Measurements from ENCODE around the gene SPDEF. TPM values are rescaled to one million over a fixed set of nuclear protein-coding genes. Genes with fewer than 3 reads are reported as not detected.

SPDEF gene
- 0.15 TPM for total RNA-seq

DNA sequence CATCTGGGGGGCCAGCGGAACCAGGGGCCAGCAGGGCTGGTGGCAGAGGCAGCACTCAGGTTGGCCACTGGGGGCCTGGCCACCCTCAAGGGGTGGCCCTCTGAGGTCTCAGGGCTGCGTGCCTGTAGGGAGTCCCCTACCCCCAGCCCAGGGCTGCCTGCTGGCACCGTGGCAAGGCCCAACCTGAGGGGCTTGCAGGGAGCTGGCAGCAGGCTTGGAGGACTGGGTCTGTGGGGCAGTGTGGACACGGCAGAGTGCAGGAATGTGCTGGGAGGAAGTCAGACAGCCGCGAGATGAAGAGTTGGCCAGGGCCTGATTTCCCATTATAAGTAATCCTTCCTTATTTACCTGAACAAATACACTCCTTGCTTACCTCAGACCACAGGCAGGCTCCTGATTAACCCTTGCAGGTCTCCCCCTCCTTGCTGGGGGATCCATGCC, at the start of gene SPDEF:
Gene SPDEF (minus strand): TSS at position 299 of the 441 bp plus-strand sequence. CDS start 11,874 bp downstream, outside the sequence.
- ATAC-seq (peak; percentile 15), DNase-seq (ENCODE audit: low spot score) (no peak)

DNA sequence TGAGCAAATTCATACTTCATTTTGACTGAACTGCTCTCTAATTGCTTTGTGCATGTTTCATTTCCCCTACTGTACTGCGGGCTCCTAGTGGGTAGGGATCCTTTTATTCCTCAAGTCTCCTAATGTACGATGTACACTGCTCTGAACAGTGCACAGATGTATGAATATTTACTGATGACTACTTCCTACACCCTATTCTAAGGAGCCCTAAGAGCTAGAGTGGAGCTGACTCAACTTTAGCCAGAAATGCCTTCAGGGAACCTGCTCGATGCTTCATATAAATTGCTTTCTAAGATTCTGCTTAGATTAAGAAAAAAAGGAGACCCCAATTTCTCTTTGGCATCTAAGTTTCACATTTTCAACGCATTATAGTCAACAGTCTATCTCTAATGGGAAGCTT, 47.6 kb upstream of the SPDEF start:
- DNase-seq (ENCODE audit: low spot score): no peak
- no peak for ATAC-seq

DNA sequence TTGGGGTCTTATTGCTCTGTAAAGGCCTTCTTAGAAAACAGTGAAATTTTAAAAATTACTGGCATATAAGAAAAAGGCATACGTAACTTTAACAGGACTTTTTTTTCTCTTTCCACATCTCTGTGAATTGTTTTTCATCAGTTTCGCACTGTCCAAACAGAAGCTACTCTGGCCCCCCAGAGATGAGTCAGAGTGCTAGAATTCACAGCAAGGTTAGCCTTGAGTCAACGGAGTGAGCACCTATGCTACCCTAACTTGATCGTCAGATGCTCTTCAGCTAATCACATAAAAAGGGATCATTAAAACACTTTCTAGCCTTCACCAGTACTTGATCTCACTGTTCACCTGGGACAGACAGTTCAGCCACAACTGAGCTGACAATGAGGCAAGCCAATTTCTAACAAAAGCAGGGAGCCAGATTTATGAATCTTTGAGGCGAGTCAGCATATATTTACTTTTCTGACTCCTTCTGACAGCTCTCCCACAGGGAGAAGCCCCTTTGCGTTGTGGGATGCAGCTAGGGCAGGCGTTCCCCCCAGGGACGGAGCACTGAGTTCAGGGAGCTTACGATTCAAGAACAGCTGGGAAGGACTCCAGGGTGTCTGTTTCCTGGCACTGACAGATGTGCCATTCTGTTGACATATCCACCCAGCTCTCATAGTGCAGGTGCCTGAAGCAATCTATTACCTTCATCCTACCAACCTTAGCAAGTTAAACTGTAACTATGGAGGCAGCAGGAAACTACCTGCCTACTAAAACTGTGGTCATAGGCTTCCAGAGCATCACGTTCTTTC, 46.4 kb upstream of the SPDEF start:
- peak; percentile 90 for ATAC-seq
- peak; percentile 85 for DNase-seq (ENCODE audit: low spot score)

DNA sequence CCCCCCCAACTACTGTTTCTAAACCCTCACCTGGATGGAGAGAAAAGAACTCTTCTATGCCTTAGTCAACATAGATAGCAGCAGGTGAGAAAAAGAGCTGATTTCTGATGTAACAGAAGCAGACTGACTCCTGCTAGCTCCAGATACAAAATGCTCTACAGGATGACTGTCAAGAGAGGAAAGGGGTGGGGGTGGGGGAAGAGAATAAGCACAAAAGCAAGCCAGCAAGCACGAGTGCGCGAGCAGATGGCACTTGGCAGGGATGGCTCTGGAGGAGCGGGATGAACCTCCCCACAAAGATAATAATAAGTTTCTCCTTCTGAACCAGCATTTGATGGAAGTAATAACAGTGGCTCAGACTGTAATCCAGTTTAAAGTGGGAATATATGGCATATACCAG, 45.6 kb upstream of the SPDEF start:
- ATAC-seq: no peak
- no peak for DNase-seq (ENCODE audit: low spot score)

DNA sequence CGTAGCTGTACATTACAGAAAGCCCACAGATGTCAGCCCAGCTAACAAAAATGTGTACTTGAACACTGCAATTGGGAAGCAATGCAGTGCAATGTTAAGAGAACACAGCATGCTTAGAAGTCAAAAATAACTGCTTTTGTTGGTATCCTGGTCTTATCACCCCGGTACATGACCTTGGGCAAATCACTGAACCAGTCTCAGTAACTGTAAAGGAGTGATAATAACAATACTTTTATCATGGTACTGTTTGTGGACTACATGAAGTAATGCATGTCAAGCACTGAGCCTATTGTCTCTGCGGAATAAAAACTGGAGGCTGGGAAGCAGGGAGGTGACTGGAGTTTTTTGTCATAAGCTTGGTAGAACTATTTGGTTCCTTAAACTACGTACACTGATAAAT, 44.7 kb upstream of the SPDEF start:
- DNase-seq (ENCODE audit: low spot score): no peak
- ATAC-seq: no peak

DNA sequence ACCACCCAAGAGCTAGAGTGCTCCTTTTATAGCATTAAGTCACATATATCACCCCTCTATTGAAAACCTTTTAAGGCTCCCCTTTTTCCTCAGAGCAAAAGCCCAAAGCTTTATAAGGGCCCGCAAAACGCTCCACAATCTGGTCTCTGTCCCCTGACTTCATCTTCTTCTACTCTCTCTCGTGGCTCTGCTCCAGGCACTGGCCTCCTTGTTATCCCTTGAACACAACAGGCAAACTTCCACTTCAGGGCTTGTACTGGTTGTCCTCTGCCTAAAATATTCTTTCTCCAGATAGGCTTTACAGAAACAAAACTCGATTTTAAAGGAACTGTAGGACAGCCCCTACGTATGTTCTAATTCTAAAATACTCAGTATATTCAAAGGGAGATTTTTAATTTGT, 44.0 kb upstream of the SPDEF start:
- ATAC-seq (no peak), DNase-seq (ENCODE audit: low spot score) (no peak)

DNA sequence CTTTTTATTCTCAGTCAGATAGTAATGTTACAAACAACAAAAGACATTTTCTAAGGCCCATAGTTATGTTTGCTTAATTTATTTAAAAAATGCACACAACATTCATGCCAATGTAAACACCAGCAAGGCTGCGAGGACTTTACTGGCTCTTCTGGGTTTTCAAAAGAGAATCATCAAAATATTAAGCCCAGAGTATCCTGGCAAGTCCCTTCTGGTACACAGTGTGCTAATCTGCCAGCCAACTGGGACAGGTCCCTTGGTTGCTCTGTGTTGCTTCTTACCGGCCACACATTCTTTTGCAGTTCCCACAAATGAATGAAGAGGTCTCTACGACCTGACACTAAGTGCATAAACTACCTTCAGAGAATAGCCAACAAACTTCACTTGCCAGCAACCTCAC, 42.6 kb upstream of the SPDEF start:
- peak; percentile 49 for ATAC-seq
- DNase-seq (ENCODE audit: low spot score): peak; percentile 55

DNA sequence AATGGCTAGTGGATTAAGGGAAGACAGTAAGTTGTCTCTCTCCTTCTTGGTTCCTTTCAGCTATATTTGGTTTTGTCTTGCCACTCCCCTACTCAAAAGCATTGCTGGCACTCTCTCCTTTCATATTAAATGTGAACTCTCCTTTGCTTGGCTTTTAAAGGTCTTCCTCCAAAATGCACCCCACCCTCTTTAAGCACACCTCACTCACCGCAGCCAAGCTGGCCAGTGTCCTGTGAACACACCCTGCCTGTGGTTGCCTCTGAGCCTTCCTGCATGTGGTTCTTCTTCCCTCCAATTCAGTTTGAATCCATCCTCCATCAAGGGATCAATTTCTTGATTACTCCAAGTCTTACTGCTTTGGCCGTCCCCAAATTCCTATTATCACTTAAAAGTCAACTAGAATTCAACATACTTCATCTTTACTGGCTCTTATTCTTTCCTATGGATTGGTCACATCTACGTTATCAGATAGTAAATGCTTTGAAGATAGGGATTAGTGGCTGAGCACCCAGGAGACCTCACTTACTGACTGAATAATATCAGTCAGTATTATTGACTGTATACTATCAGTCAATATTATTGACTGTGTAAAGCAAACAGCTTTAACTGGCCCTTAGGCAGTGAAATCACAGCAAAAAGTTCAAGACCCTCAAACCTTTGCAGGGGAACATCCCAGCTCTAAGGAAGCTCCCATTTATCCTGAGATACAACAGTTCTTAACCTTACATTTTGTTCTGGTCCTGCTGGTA, 41.6 kb upstream of the SPDEF start:
- ATAC-seq: no peak
- DNase-seq (ENCODE audit: low spot score): no peak

DNA sequence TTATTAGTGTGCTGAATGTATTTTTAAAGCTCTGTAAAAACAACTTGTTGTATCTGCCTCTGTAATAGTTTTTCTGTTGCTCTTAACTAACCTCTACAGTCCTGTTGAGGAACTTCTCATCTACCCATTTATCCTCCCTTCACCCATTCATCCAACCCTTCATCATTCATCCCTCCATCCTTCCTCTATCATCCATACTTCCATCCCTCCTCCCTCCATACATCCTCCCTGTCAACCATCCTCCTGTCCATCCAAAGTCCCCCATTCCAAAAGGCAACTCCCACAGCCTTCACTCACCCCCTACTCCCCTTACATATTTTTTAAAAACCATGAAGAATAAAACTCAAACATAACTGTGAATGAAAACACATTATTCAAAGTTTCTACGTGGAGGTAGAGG, 40.7 kb upstream of the SPDEF start:
- ATAC-seq: no peak
- no peak for DNase-seq (ENCODE audit: low spot score)

DNA sequence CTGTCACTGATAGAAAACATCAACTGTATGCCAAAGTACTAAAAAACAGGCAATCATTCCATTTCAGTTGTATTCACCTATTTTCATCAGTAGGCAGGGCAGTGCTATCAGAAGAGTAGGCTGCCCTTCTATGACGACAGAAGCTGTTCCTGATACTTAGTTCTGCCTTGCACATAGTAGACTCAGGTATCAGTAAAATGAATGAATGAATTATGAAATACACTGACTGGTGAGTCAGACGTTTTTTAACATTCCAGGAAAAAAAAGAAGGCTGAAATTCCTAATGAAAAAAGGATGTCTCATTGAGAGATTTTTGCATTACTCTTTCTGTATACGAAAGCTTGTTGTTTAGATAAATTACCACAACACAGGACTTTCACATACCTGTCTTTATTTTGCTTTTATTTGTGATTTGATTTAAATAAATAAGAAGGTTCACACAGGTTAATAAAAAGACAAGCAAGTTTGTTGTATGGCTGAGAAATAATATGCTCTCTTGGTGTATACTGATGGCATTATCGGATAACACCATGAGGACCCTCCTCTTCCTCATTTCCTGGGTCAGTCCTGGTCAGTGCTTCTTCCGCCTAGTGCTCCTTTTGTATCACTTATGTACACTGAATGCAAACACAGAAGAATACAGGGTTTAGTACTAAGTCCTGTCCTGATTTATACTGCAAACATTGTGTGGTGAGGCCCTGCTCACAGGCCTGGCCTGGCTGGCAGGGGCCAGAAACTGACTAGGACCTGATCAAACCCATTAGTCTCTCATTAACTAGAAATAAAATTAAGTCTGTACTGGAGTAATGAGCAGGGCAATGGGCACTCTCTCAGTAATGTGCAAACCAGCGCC, 39.4 kb upstream of the SPDEF start:
- no peak for ATAC-seq
- no peak for DNase-seq (ENCODE audit: low spot score)

DNA sequence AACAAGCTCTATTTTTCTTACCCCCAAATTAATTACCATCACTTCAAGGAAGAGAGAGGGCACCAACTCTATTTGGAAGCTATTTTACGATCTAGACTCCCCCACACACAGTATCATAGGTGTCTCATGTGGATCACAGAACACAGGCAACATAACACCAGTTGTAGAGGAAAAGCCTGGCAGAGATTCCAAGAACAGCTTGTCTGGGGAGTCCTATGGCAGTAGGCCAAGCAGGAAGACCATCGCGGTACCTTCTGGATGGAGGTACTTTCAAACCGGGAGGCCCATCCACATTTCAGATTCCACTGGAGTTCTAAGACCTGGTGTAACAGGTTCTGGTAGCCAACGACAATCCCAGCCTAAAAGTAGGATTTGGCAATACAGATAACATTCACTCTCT, 37.6 kb upstream of the SPDEF start:
- ATAC-seq (peak; percentile 21), DNase-seq (ENCODE audit: low spot score) (no peak)

DNA sequence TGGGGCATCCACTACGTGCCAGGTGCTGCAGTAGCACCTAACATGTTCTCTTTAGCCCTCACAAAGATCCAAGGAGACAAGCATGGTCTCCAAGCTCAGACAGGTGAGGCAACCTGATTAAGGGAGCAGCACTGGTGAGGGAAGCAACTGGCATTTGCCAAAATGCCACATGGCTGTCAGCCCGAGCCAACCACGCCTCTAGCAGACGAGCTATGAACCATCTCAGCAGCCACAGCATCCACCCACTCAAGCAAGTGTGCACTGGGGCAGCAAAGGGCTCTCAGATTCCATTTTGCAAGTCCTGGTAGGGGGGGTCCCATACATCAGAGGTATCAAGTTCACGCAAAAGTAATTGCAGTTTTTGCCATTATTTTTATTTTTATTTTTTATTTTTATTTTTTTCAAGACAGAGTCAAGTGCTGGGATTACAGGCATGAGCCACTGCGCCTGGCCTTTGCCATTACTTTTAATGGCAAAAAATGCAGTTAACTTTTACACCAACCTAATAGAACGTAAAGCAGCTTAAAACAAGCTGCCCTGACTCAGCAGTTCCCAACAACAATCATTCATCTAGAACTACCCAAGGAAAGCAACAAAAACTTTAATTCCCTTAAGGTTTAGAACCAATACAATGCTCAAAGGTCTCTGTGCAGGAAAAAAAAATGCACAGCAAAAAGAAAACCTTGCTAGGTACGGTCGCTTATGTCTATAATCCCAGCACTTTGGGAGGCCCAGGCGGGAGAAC, 36.3 kb upstream of the SPDEF start:
- DNase-seq (ENCODE audit: low spot score) (no peak), ATAC-seq (no peak)

DNA sequence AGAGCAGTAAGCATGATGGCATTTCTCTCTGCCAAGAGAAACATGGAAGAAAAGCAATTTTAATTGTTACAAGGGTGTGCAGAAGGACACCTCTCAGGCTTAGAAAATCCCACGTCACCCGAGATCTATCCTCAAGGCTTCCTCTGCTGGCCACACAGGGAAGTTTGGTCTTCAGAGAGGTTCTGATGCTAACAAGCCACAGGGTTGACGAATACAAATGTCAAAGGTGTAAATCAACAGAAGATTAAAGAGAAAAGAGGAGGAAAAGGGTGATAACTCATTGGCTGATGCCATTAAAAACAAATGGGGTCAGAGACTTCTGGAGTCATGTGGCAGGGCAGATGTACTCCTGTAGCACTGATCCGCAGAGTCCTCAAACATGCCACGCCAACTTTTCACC, 33.6 kb upstream of the SPDEF start:
- ATAC-seq (no peak), DNase-seq (ENCODE audit: low spot score) (no peak)

DNA sequence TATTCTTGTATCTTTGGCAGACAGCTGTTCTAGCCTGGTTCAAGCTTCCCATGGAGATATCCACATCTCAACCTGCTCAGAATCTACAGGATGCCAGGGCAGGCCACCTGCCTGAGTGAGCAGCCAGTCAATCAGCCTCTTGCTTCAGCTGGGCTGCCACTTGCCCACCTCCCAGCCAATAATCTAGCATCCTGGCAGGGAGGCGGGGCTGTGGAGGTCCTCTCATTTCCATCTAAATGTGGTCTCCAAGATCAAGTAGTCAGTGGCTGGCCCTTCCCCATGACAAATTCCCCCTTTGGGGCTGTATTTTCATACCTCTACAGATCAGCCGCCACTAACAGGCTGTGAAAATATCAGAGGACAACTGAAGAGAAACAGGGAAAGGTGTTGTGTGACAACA, 33.0 kb upstream of the SPDEF start:
- ATAC-seq: no peak
- no peak for DNase-seq (ENCODE audit: low spot score)

DNA sequence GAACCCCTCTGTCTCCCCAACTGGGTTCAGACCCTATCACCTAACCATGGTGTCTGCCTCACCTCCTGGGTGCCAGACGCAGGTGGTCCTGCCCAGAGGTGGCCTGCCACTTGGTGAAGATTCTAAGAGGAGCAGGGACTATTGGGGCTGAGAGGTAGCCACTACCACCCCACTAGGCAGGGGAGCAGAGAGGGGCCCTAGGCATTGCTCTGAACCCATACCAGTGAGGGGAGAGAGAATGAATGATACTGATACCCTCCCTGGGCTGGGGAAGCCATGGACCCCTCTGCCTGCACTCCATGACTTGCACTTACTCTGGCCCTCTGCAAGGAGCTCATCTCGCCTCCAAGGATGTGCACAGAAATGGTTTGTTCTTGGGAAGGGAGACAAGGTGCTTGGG, 31.7 kb upstream of the SPDEF start:
- ATAC-seq (no peak), DNase-seq (ENCODE audit: low spot score) (no peak)

DNA sequence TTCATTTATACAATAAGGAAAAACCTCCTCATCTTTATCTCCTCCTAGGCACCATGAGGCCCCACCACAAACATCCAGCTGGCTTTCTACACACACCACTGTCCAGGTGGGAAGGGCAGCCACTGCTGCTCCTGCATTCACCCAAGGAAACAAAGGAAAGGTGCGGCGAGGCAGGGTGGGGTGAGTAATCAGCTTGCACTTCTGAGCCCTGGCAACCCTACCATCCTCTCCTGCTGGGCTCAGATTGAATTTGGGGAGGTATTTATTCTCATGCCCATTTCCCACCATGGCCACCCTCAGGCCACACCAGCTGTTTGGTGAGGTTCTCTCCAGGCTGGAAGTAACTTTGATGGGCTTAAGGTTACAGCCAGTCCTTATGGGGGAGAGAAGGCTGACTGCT, 31.2 kb upstream of the SPDEF start:
- DNase-seq (ENCODE audit: low spot score) (no peak), ATAC-seq (no peak)

DNA sequence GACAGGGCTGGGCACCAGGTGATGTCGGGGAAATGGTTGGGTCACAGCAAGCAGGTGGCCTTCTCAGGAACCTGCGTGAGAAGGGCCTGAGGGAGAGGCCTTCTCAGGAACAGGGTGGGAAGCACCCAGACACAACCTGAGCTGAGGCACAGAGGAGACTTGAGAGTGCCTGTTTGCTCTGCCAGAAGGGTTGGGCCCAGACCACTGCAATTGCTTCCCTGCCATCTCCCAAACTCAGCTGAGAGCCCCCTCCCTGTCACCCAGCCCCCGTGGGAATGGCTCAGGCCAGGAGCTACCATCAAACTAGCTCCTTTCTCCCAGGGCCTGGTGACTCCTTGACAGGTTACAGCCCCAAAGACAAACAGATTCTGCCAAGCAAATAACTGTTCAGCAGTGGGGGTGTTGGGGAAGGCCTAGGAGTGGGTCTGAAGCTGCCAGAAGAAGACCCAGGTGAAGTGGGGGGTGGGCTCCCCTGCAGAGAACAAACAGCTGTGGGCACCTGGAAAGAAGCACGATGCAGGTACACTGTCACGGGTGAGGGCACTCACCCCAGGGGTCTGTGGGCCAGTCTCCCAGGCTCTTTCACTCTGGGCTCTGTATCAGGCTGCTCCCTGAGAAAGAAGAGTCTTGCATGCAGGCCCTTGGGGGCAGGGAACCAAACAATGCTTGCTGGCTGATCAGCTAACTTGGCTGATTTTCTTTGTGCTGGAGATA, 30.4 kb upstream of the SPDEF start:
- ATAC-seq: no peak

DNA sequence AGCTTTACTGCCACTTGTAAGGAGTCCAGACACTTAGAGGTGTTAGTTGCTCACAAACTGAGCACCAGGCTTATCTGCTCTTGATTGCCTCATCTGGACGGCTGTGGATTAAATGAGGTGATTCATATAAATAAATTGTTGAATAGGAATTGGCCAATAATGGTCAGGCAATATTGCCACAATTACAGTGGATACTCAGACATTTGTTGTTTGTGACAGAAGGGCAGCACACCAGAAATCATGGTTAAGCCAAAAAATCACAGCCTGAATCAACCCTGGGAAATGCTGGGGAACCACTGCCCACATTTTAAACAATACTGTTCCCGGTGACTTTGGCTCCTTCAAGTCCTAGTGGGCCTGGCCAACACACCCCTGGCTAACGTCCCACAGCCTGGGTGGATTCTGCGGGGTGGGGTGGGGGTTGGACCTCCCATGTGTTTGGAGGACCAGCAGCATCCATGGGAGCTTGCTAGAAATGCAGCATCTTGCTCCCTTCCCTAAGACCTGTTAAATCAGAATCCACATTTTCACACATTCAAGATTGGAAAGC, 29.5 kb upstream of the SPDEF start:
- ATAC-seq (no peak), DNase-seq (ENCODE audit: low spot score) (no peak)

More for the DNA sequence above, 30.4 kb upstream of the SPDEF start:
- DNase-seq (ENCODE audit: low spot score): no peak

DNA sequence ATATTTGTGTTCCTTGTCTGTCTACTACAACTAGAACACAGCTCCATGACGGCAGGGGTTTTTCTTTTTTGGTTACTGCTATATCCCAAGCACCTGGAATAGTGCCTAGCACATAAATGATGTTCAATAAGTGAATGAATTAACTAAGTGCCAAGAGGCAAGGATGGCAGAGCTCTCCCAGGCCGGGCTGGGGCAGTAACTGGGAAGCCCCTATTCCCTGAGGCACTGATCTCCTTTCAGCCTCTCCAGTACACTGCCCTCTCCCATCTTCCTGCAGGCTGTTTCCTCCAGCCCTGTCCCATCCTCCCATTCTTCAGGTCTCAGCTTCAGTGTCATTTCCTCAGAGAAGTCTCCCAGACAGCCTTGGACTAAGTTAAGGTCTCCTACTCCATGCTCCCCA, 29.0 kb upstream of the SPDEF start:
- no peak for ATAC-seq
- no peak for DNase-seq (ENCODE audit: low spot score)

DNA sequence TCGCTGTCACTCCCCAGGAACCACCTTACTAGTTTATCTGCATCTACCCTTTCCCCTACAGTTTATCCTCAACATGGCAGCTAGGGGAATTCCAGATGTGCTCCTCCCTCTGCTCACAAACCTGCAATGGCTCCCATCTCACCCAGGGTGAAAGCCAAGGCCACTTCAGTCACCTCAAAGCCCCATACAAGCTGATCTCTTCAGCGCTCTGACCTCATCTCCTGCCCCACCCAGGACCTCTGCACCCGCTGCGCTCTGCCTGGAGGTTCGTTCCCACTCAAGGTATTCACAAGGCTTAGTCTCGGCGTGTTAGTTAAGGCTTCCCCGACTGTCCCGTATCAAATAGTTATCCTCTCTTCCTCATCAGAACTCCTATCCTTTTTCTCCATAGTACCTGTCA, 28.6 kb upstream of the SPDEF start:
- DNase-seq (ENCODE audit: low spot score): no peak
- ATAC-seq: no peak

Measured in left lobe of liver (tissue), 2 donors.